Measurements from ENCODE around the gene RFLNA. TPM values are rescaled to one million over a fixed set of nuclear protein-coding genes. Genes with fewer than 3 reads are reported as not detected.
"Not testable (repeated sequence)": the region's sequence is repeated elsewhere in the genome, so short reads cannot be mapped to it uniquely, and the experiment has no call there.

The RFLNA gene
- total RNA-seq, 1 donor from 2014 or later: 1.4 TPM

DNA sequence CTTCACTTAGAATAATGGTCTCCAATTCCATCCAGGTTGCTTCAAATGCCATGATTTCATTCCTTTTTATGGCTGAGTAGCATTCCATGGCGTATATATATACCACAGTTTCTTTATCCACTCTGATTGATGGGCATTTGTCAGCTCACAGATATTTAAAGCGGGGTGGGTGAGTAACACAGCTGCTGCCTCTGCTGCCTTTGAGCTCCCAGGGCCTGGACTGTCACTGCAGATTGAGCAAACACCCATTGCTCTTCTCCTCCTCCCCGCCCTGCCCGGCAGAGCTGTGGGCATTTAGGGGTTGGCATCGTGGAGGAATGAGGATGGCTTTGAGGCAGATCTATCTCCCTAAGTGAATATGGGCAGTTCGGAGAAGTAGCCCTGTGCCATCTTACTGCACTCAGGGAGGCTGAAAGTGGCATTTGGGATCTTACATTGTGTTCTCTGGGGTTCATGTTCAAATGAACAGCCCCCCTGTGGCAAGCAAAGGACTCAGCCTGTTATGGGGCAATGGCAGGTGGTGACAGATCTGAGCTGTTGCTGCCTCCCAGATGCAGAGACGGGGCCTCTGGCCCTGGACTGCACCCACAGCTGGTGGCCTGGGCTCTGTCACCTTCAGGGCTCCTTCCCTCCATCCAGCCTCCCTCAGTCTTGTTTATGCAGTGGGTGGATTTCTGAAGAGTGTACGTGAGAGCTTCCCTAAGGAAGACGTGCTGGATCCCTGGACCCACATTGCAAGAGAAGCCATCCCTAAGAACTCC is 4.9 kb downstream of the RFLNA start:
- H3K4me1 ChIP-seq: peaks cover 15% of the 10 kb centered on the region
- H3F3A ChIP-seq (ENCODE audit: low read depth): no peaks in the 10 kb centered on the region
- no peak overlapping the region for H3K4me2 ChIP-seq
- H3K79me2 ChIP-seq (ENCODE audit: low read depth): no peaks in the 10 kb centered on the region
- H3K36me3 ChIP-seq: no peaks in the 10 kb centered on the region
- Mint-ChIP-seq H3K4me3 (no peak overlapping the region), H3K27ac (no peak overlapping the region), H3K9me3 (peaks cover 2% of the 10 kb centered on the region), H3K36me3 (no peaks in the 10 kb centered on the region), H3K4me1 (peaks cover 13% of the 10 kb centered on the region), H3K27me3 (ENCODE audit: insufficient read depth, low read depth) (peaks cover 29% of the 10 kb centered on the region)
- DNase-seq (ENCODE audit: low spot score): no peak
- TF ChIP-seq, protein P1, sequence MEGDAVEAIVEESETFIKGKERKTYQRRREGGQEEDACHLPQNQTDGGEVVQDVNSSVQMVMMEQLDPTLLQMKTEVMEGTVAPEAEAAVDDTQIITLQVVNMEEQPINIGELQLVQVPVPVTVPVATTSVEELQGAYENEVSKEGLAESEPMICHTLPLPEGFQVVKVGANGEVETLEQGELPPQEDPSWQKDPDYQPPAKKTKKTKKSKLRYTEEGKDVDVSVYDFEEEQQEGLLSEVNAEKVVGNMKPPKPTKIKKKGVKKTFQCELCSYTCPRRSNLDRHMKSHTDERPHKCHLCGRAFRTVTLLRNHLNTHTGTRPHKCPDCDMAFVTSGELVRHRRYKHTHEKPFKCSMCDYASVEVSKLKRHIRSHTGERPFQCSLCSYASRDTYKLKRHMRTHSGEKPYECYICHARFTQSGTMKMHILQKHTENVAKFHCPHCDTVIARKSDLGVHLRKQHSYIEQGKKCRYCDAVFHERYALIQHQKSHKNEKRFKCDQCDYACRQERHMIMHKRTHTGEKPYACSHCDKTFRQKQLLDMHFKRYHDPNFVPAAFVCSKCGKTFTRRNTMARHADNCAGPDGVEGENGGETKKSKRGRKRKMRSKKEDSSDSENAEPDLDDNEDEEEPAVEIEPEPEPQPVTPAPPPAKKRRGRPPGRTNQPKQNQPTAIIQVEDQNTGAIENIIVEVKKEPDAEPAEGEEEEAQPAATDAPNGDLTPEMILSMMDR (IDR thresholded peaks at IDR 0.05): no peak
- TF ChIP-seq EZH2phosphoT487 (IDR thresholded peaks at IDR 0.05) (no peak), EZH2 (IDR thresholded peaks at IDR 0.05) (no peak)
- H3K9ac ChIP-seq: no peak overlapping the region
- peaks cover 27% of the 10 kb centered on the region for H3K27me3 ChIP-seq
- no peaks in the 10 kb centered on the region for H4K20me1 ChIP-seq (ENCODE audit: low read depth)
- H3K4me3 ChIP-seq: no peak overlapping the region
- H3K27ac ChIP-seq: no peak overlapping the region
- no peaks in the 10 kb centered on the region for H3K9me3 ChIP-seq (ENCODE audit: low read depth)
- no peak overlapping the region for H2AFZ ChIP-seq (replicated peaks)

- not testable (repeated sequence) for H4K20me1 ChIP-seq (ENCODE audit: low read depth); H3K36me3 Mint-ChIP-seq; H2AFZ ChIP-seq (replicated peaks); H3K4me1 ChIP-seq; H3K27ac Mint-ChIP-seq; H3K4me3 ChIP-seq; H3F3A ChIP-seq (ENCODE audit: low read depth); H3K4me3 Mint-ChIP-seq; H3K9me3 Mint-ChIP-seq; H3K9me3 ChIP-seq (ENCODE audit: low read depth); H3K4me2 ChIP-seq; H3K9ac ChIP-seq; DNase-seq (ENCODE audit: low spot score); H3K27ac ChIP-seq; H3K36me3 ChIP-seq; H3K79me2 ChIP-seq (ENCODE audit: low read depth)
- peaks cover 29% of the 10 kb centered on the region for H3K27me3 Mint-ChIP-seq (ENCODE audit: insufficient read depth, low read depth)
- peaks cover 20% of the 10 kb centered on the region for H3K27me3 ChIP-seq
- H3K4me1 Mint-ChIP-seq: peaks cover 15% of the 10 kb centered on the region
Measured at GRCh38 chr12:124300657-124301056, 5.8 kb downstream of the RFLNA start.

DNA sequence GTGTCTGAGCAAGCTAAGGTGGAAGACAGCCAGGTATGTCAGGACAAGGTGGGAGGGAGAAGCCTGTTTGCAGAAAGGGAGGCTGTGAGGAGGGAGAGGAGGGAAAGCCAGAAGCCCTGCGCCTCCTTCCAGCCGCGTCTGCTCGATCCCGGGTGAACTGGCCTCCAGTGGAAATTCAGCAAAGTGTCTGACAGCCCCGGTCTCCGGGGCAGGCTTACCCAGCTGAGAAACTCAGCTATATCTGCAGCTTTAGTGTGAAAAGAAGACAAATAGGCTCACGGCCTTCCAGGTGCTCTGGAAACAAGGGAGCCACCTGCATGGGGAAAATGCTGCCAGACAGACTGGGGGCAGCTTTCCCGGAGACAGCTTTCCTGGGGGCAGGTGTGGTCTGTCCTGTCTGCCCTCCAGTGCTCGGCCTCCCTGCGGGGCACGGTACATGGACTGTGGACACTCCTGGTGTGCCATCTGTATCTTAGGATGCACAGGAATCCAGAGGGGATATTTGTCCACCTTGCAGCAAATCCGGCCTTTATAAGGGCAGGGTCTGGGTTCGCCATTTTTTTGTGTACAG is 6.3 kb downstream of the RFLNA start:
- Mint-ChIP-seq H3K27me3 (ENCODE audit: insufficient read depth, low read depth) (peaks cover 26% of the 10 kb centered on the region), H3K27ac (no peak overlapping the region), H3K9me3 (peaks cover 2% of the 10 kb centered on the region), H3K4me3 (no peak overlapping the region), H3K36me3 (no peaks in the 10 kb centered on the region), H3K4me1 (peaks cover 13% of the 10 kb centered on the region)
- TF ChIP-seq EZH2phosphoT487 (IDR thresholded peaks at IDR 0.05) (no peak), EZH2 (IDR thresholded peaks at IDR 0.05) (no peak)
- TF ChIP-seq, protein P1 (IDR thresholded peaks at IDR 0.05): no peak
- H4K20me1 ChIP-seq (ENCODE audit: low read depth): no peaks in the 10 kb centered on the region
- H3K27me3 ChIP-seq: peaks cover 15% of the 10 kb centered on the region
- no peak overlapping the region for H3K9ac ChIP-seq
- no peak overlapping the region for H3K27ac ChIP-seq
- no peak overlapping the region for H2AFZ ChIP-seq (replicated peaks)
- H3K4me3 ChIP-seq: no peak overlapping the region
- H3F3A ChIP-seq (ENCODE audit: low read depth): no peaks in the 10 kb centered on the region
- H3K36me3 ChIP-seq: no peaks in the 10 kb centered on the region
- no peak for DNase-seq (ENCODE audit: low spot score)
- no peak overlapping the region for H3K4me2 ChIP-seq
- no peaks in the 10 kb centered on the region for H3K79me2 ChIP-seq (ENCODE audit: low read depth)
- peaks cover 5% of the 10 kb centered on the region for H3K4me1 ChIP-seq
- no peaks in the 10 kb centered on the region for H3K9me3 ChIP-seq (ENCODE audit: low read depth)

- H3K4me3 ChIP-seq: no peak overlapping the region
- H3K4me2 ChIP-seq: no peak overlapping the region
- peaks cover 2% of the 10 kb centered on the region for H3K9me3 Mint-ChIP-seq
- H3K9me3 ChIP-seq (ENCODE audit: low read depth): no peaks in the 10 kb centered on the region
- TF ChIP-seq EZH2 (IDR thresholded peaks at IDR 0.05): no peak
- no peak for TF ChIP-seq EZH2phosphoT487 (IDR thresholded peaks at IDR 0.05)
- TF ChIP-seq, protein P1 (IDR thresholded peaks at IDR 0.05): no peak
- no peaks in the 10 kb centered on the region for H3K36me3 ChIP-seq
- no peak for DNase-seq (ENCODE audit: low spot score)
- H3K4me1 Mint-ChIP-seq: peaks cover 9% of the 10 kb centered on the region
- no peak overlapping the region for H3K27ac Mint-ChIP-seq
- no peak overlapping the region for H3K4me3 Mint-ChIP-seq
- H4K20me1 ChIP-seq (ENCODE audit: low read depth): no peaks in the 10 kb centered on the region
- H3F3A ChIP-seq (ENCODE audit: low read depth): no peaks in the 10 kb centered on the region
- H3K27ac ChIP-seq: no peak overlapping the region
- peaks cover 15% of the 10 kb centered on the region for H3K27me3 Mint-ChIP-seq (ENCODE audit: insufficient read depth, low read depth)
- no peak overlapping the region for H3K9ac ChIP-seq
- H2AFZ ChIP-seq (replicated peaks): no peak overlapping the region
- no peaks in the 10 kb centered on the region for H3K4me1 ChIP-seq
- no peaks in the 10 kb centered on the region for H3K36me3 Mint-ChIP-seq
- no peaks in the 10 kb centered on the region for H3K79me2 ChIP-seq (ENCODE audit: low read depth)
- peaks cover 3% of the 10 kb centered on the region for H3K27me3 ChIP-seq
Measured at GRCh38 chr12:124302241-124302806, 7.4 kb downstream of the RFLNA start.
